Measurements from ENCODE around the gene LGALS3BP. TPM values are rescaled to one million over a fixed set of nuclear protein-coding genes. Genes with fewer than 3 reads are reported as not detected.

LGALS3BP gene
- total and polyA plus RNA-seq, 2 of the 8 experiments (the other 6 are each of a cell fraction or from before 2014, with no cell fraction given) = 56.1 to 61.6 TPM

- no peak for FAIRE-seq
- Histone ChIP-seq H3K4me3 (ENCODE audit: extremely low read depth in 1 of 4, insufficient read depth in 2 of 4, low read depth in 3 of 4, low read length in 4 of 4) (no peak overlapping the region), H3K79me2 (ENCODE audit: control insufficient read depth in 1 of 2, insufficient read depth in 2 of 2, low read length in 2 of 2) (no peaks in the 10 kb centered on the region), H3K23me2 (ENCODE audit: low read depth, low read length) (no peaks in the 10 kb centered on the region), H4K8ac (ENCODE audit: extremely low read depth, insufficient read depth, low read length) (no peak overlapping the region), H4K5ac (ENCODE audit: insufficient read length, low read depth, low read length) (no peak overlapping the region), H3K9ac (replicated peaks in 1 of 4; ENCODE audit: extremely low read depth in 1 of 4, low read depth in 3 of 4, low read length in 3 of 4) (no peak overlapping the region), H2BK20ac (ENCODE audit: low read length) (no peak overlapping the region), H3K9me3 (ENCODE audit: insufficient read depth in 2 of 2, low read depth in 1 of 2, low read length in 1 of 2) (no peaks in the 10 kb centered on the region), H2BK5ac (ENCODE audit: low read depth, low read length) (no peak overlapping the region), H2BK12ac (ENCODE audit: low read depth, low read length) (no peak overlapping the region), H3K36me3 (ENCODE audit: control insufficient read depth in 2 of 4, insufficient read depth in 4 of 4, low read length in 3 of 4) (peaks cover 0 to 10% (median 2%) of the 10 kb centered on the region in 4 experiments; a peak in 3 of 8 replicates), H3K79me1 (ENCODE audit: low read depth, low read length) (no peaks in the 10 kb centered on the region), H2AFZ (ENCODE audit: low read length) (no peak overlapping the region), H3K27me3 (replicated peaks in 1 of 4; ENCODE audit: control insufficient read depth in 3 of 4, extremely low read depth in 1 of 4, insufficient read depth in 3 of 4, low read length in 3 of 4) (no peaks in the 10 kb centered on the region; a peak in 1 of 7 replicates), H3K56ac (replicated peaks; ENCODE audit: insufficient read length, low read depth, low read length) (no peak overlapping the region), H2BK15ac (ENCODE audit: low read length) (no peak overlapping the region), H3K14ac (ENCODE audit: insufficient read length) (no peak overlapping the region), H2BK120ac (replicated peaks; ENCODE audit: low read depth, low read length) (no peak overlapping the region), H3K23ac (ENCODE audit: insufficient read length) (no peak overlapping the region), H3K4ac (replicated peaks; ENCODE audit: insufficient read length, low read depth, low read length) (no peak overlapping the region), H3K4me1 (replicated peaks in 1 of 4; ENCODE audit: control insufficient read depth in 3 of 4, insufficient read depth in 4 of 4, low read length in 3 of 4) (no peaks in the 10 kb centered on the region), H3K4me2 (ENCODE audit: insufficient read depth in 1 of 2, low read depth in 2 of 2, low read length in 2 of 2) (no peak overlapping the region), H3K18ac (ENCODE audit: extremely low read depth, low read length) (no peak overlapping the region), H2AK5ac (ENCODE audit: low read depth, low read length) (no peak overlapping the region), H4K91ac (replicated peaks; ENCODE audit: insufficient read length, low read length) (no peak overlapping the region), H4K20me1 (replicated peaks in 1 of 2; ENCODE audit: control insufficient read depth in 1 of 2, insufficient read depth in 2 of 2, low read length in 2 of 2) (peaks cover 0 to 12% of the 10 kb centered on the region in 2 experiments), H3K27ac (ENCODE audit: low read depth, low read length) (no peak overlapping the region)
- ChIA-PET POLR2A (ENCODE audit: partially characterized antibody) (no interaction called here), CTCF (ENCODE audit: partially characterized antibody) (interaction anchor here (0.9 to 3.9 kb wide), 13 partner anchors 9 to 408 kb away, joined by 3 to 24 read pairs (median 4); no protein-coding TSS in a partner anchor)
- TF ChIP-seq JUND (IDR thresholded peaks at IDR 0.05; ENCODE audit: low read length) (no peak), SP2 (IDR thresholded peaks at IDR 0.05; ENCODE audit: low read length) (no peak), SIN3A (conservative IDR thresholded peaks at IDR 0.05 in 1 of 2, IDR thresholded peaks at IDR 0.05 in 1 of 2; ENCODE audit: low read depth in 1 of 2, low read length in 2 of 2) (no peak), EP300 (IDR thresholded peaks at IDR 0.05; ENCODE audit: borderline replicate concordance in 1 of 2, low read depth in 2 of 2, low read length in 2 of 2) (no peak), PHF8 (conservative IDR thresholded peaks at IDR 0.05; ENCODE audit: low read depth, low read length) (no peak), ASH2L (IDR thresholded peaks at IDR 0.05; ENCODE audit: low read length) (no peak)
- WGBS, 2 experiments (ENCODE audit: extremely low coverage in 1 of 2, insufficient coverage in 1 of 2, insufficient read length in 1 of 2, insufficient replicate concordance in 2 of 2, low coverage in 1 of 2, low lambda C conversion rate in 2 of 2, missing lambda C conversion rate in 1 of 2) = 83% methylated on average over 12 of the region's 12 CpGs; no CpG with 5 or more reads in 1 of the 2 experiments
- DNase-seq (ENCODE audit: low read depth in 1 of 2, low spot score in 2 of 2) = no peak
These were observed 13.0 kb upstream of the LGALS3BP start for GRCh38 chr17:78992542-78993212.

Data from H1 (cell line).